ENCODE results near the gene SPRED3.

DNA sequence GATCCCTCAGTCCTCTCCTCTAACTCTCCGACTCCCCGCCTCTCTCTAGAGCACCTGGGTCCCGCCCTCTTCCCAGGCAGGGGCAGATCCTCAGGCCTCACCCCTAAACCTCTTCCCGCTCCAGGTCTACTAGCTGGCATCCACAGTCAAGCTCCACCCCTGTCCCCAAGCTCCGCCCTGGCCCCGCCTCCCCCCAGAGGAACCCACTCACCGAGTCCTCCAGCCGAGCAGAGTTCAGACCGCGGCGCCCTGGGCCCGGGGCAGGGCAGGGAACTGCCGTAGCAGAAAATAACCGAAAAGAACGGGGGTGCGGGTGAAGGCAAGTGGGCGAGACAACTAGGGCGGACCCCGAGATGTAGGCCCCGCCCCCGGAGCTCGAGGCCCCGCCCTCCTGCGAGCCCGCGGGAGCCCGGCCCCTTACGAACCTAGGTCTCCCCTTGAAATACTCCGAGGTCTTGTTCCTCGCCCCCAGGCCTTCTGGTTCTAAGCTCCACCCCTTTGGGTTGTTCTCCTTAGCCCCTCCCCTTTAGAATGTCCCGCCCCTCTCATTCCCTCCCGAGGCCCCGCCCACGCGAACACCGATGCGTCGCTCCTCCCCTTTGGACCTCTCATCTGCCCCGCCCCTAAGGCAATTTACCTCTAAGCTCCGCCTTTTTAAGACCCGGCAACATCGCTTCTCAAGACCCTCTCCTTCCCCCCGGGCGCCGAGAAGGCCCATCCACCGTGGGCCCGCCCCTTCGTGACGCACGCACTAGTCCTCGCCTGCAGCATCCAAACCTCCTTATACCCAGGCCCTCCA lies 748 bp upstream of the SPRED3 start, which contains the start of gene GGN:
- TF ChIP-seq, protein P1, sequence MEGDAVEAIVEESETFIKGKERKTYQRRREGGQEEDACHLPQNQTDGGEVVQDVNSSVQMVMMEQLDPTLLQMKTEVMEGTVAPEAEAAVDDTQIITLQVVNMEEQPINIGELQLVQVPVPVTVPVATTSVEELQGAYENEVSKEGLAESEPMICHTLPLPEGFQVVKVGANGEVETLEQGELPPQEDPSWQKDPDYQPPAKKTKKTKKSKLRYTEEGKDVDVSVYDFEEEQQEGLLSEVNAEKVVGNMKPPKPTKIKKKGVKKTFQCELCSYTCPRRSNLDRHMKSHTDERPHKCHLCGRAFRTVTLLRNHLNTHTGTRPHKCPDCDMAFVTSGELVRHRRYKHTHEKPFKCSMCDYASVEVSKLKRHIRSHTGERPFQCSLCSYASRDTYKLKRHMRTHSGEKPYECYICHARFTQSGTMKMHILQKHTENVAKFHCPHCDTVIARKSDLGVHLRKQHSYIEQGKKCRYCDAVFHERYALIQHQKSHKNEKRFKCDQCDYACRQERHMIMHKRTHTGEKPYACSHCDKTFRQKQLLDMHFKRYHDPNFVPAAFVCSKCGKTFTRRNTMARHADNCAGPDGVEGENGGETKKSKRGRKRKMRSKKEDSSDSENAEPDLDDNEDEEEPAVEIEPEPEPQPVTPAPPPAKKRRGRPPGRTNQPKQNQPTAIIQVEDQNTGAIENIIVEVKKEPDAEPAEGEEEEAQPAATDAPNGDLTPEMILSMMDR (conservative IDR thresholded peaks at IDR 0.05 in 1 of 2, IDR thresholded peaks at IDR 0.05 in 1 of 2; ENCODE audit: extremely low read depth in 1 of 2, insufficient read depth in 1 of 2, low read depth in 1 of 2, low read length in 2 of 2): no peak
- no peak for TF ChIP-seq EZH2 (IDR thresholded peaks at IDR 0.05; ENCODE audit: borderline replicate concordance, low read length)

Data from mammary epithelial cell (primary cell).